ENCODE results near the gene ALDH1B1.

DNA sequence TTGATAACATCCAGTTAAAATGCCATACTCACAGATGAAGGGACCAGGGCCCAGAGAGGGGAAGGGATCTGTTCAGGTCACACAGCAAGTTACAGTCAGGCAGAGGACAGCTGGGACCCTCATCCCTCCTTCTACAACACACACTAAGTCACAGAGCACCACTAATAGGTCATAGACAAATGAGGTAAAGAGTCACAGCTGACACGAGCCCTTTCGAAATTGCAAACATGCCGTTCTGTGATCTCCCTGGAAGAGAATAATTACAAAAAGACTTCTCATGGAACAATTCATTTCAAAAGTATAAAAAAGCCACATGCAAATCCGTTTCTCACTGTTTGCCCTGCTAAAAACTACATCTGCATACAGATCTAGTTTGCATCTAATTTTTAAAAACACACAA lies 16.2 kb downstream of the ALDH1B1 start:
- TF ChIP-seq, protein P1, sequence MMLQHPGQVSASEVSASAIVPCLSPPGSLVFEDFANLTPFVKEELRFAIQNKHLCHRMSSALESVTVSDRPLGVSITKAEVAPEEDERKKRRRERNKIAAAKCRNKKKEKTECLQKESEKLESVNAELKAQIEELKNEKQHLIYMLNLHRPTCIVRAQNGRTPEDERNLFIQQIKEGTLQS (IDR thresholded peaks at IDR 0.05), result no peak
- TF ChIP-seq CTCF (IDR thresholded peaks at IDR 0.05 in 2 of 3, conservative IDR thresholded peaks at IDR 0.05 in 1 of 3; ENCODE audit: borderline replicate concordance in 1 of 3, insufficient read depth in 1 of 3, low read depth in 2 of 3, low read length in 2 of 3), result no peak
- TF ChIP-seq TCF7L2 (IDR thresholded peaks at IDR 0.05; ENCODE audit: borderline replicate concordance, extremely low read depth, insufficient read depth, insufficient read length), result no peak
- no peak for TF ChIP-seq POLR2A (IDR thresholded peaks at IDR 0.05; ENCODE audit: borderline replicate concordance, extremely low read depth, insufficient read depth, insufficient read length)
- no peak for TF ChIP-seq ZNF274 (IDR thresholded peaks at IDR 0.05; ENCODE audit: low read depth, low read length)
- TF ChIP-seq REST (IDR thresholded peaks at IDR 0.05; ENCODE audit: low read depth), result no peak
- TF ChIP-seq ZFX (IDR thresholded peaks at IDR 0.05), result no peak
- TF ChIP-seq SIN3A (IDR thresholded peaks at IDR 0.05; ENCODE audit: low read depth), result no peak
- TF ChIP-seq POLR2AphosphoS5 (IDR thresholded peaks at IDR 0.05; ENCODE audit: low read depth, low read length), result no peak
- TF ChIP-seq MAX (IDR thresholded peaks at IDR 0.05), result no peak

All from HCT116 (cell line).